ENCODE data around the gene FNDC5. TPM values are rescaled to one million over a fixed set of nuclear protein-coding genes. Genes with fewer than 3 reads are reported as not detected.

Gene FNDC5
- total RNA-seq: 1 to 10 TPM in 1 of 2 donors, not detected in 1; 4.6 TPM
- polyA plus RNA-seq (ENCODE audit: insufficient read length in 6 of 6): 10 to 100 TPM in 3 of 6 donors, 1 to 10 TPM in 3; 7.7 to 13.3 (median 10.3) TPM
- long read RNA-seq, donor 1: 0 reads
- long read RNA-seq, donor 2: 0 reads
- long read RNA-seq, donor 3: 0 reads
- long read RNA-seq, donor 4: 0 reads
- long read RNA-seq, donor 5: 0 reads
- long read RNA-seq, donor 6: 0 reads
- long read RNA-seq, donor 7: 0 reads
- long read RNA-seq, donor 8: 0 reads
- long read RNA-seq, donor 9: 0 reads
- long read RNA-seq, donor 10: 0 reads
- long read RNA-seq, donor 11: 0 reads
- long read RNA-seq, donor 12: 0 reads

DNA sequence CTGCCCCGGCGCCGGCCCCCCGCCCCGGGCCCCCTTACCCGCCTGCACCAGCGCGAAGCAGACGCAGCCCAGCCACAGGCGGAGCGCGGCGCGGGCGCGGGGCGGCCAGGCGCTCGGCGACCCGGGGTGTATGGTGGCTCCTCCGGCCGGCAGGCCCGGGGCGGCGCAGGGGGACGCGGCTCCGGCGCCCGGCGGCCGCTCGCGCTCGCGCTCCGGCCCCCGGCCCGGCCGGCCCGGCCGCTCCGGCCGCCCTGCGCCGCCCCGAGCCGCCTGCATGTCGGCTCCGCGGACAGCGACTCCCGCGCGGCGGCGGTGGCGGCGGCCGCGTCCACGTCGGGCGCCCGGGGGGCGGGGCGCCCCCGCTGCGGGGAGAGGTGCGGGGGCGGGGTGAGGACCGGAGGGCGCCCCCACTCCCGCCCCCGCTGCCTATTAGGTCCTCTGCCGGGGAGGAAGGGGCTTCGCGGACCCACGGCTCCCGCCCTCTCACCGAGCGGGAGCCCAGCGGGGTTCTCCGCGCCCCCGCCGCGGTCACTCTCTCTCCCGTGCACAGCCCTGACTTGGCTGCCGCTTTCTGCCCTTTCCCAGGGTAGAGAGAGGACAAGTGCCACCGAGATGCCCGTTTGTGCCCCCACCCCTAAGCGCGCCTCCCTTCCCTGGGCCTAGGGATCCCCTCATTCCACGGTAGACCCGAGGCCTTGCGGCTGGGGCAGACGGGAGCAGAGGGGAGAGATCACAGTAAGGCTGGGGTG lies at the start of gene FNDC5:
TSS of gene FNDC5 (minus strand) at position 298 of the 749 bp plus-strand sequence.
- ATAC-seq (peak; percentile 54), DNase-seq (peak in 1 of 4 donors; percentile 67)
- Histone ChIP-seq H3K27me3 (peaks cover 0 to 56% of the 10 kb centered on the region in 2 donors), H3K4me1 (peaks cover 2 to 8% of the 10 kb centered on the region in 2 donors), H3K4me3 (peak within 1 kb of the TSS in 1 of 2 donors; percentile 21), H3K27ac (no peak within 1 kb of the TSS), H3K36me3 (no peaks in the 10 kb centered on the region), H3K9me3 (no peaks in the 10 kb centered on the region)
- intact Hi-C loops (cut with DNase I): loop anchor here in 1 of 2 donors (5.0 to 10.0 kb wide), 2 partner anchors 158 to 214 kb away; partner anchors contain the start of gene AZIN2
- TF ChIP-seq, protein P1, sequence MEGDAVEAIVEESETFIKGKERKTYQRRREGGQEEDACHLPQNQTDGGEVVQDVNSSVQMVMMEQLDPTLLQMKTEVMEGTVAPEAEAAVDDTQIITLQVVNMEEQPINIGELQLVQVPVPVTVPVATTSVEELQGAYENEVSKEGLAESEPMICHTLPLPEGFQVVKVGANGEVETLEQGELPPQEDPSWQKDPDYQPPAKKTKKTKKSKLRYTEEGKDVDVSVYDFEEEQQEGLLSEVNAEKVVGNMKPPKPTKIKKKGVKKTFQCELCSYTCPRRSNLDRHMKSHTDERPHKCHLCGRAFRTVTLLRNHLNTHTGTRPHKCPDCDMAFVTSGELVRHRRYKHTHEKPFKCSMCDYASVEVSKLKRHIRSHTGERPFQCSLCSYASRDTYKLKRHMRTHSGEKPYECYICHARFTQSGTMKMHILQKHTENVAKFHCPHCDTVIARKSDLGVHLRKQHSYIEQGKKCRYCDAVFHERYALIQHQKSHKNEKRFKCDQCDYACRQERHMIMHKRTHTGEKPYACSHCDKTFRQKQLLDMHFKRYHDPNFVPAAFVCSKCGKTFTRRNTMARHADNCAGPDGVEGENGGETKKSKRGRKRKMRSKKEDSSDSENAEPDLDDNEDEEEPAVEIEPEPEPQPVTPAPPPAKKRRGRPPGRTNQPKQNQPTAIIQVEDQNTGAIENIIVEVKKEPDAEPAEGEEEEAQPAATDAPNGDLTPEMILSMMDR (IDR thresholded peaks at IDR 0.05): no peak

DNA sequence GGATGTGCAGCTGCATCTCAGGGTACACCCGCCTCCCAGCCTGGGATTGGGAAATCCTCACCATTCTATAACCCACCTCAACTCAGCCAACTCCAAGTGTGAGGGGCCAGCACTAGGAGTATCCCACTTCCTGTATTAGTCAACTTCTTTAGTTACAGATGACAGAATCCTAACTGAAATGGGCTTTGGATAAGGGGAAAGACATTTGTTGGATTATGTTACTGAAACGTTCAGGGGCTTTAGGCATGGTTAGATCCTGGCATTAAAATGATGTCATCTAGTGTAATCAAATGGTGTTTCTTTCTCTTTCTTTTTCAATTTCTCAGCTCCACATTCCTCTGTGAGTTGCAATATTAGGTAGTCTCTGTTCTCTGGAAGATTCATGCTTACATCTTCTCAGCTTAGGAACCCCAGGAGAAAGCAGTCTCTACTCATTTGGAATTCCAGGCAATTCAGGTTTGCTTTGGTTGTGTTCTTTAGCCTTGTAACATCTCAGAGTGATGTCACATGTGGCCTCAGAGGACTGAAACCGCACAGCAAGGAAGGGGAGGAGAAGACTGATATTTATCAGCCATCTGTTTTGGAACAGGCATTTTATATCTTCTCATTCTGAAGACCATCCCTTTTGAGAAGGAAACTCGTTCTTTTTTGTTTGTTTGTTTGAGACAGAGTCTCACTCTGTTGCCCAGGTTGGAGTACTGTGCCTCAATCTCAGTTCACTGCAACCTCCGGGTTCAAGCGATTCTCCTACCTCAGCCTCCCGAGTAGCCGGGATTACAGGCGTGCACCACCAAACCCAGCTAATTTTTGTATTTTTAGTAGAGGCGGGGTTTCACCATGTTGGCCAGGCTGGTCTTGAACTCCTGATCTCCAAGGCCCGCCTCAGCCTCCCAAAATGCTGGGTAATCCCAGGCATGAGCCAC lies 49.4 kb upstream of the FNDC5 start:
- DNase-seq (no peak), ATAC-seq (no peak)
- Histone ChIP-seq H3K36me3 (no peaks in the 10 kb centered on the region), H3K27me3 (peaks cover 0 to 83% of the 10 kb centered on the region in 2 donors), H3K4me3 (no peak overlapping the region), H3K4me1 (peaks cover 5 to 6% of the 10 kb centered on the region in 2 donors), H3K27ac (no peak overlapping the region), H3K9me3 (no peaks in the 10 kb centered on the region)
- TF ChIP-seq, protein P1 (IDR thresholded peaks at IDR 0.05): no peak
- intact Hi-C loops (cut with DNase I): no loop called here

DNA sequence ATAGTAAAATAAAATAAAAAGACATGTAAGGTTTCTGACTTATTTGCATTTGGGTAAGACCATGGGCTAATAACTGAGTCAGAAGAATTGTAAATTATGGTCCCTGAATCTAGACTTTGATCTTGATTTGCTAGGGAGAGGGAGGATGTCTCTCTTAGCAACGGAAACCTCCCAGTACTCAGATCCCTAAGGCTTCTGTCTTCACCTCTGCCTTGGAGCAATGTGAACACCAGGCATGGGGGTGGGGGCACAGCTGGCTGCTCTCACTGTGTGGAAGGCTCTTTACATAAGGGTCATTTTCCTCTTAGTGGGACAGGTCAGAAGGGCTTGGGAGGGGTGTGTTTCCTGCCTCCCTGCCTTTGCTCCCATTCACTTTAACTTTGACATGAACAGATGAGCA lies 47.5 kb upstream of the FNDC5 start:
- ATAC-seq: no peak
- no peak for DNase-seq
- no peaks in the 10 kb centered on the region for H3K4me1 ChIP-seq
- no peaks in the 10 kb centered on the region for H3K36me3 ChIP-seq
- intact Hi-C loops (cut with DNase I): no loop called here
- H3K27me3 ChIP-seq: peaks cover 0 to 64% of the 10 kb centered on the region in 2 donors
- H3K4me3 ChIP-seq: no peak overlapping the region
- no peaks in the 10 kb centered on the region for H3K9me3 ChIP-seq
- TF ChIP-seq, protein P1 (IDR thresholded peaks at IDR 0.05): no peak
- no peak overlapping the region for H3K27ac ChIP-seq

DNA sequence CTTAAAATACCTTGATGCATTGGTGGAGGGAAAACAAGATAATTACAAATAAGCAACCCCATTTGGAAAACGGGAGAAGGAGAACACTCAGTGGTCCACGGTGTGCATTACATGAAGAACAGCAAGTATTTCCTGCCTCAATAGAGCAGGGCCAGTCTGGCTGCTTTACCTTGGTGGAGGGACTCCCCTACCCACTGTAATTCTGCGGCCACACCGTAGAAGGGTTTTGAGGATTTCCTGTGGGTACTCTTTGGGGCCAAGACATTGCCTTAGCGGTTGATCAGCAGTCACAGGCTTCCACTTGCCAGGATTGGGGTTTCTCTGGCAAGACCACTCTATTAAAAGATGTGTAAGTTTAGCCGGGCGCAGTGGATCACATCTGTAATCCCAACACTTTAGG lies 46.8 kb upstream of the FNDC5 start:
- Histone ChIP-seq H3K27ac (no peak overlapping the region), H3K27me3 (peaks cover 0 to 58% of the 10 kb centered on the region in 2 donors), H3K36me3 (no peaks in the 10 kb centered on the region), H3K9me3 (no peaks in the 10 kb centered on the region), H3K4me1 (no peaks in the 10 kb centered on the region), H3K4me3 (no peak overlapping the region)
- intact Hi-C loops (cut with DNase I): no loop called here
- DNase-seq (no peak), ATAC-seq (no peak)
- TF ChIP-seq, protein P1 (IDR thresholded peaks at IDR 0.05): no peak
